Activated CD4-positive, alpha-beta T cell treated with anti-CD3 and anti-CD28 coated beads, Interleukin-2, amount 50 U/mL, for 24 hours (primary cell): Measurements from ENCODE around the gene CCNT1.
A peak's percentile ranks its signal among the peaks of the same experiment; 100 is the strongest.
"Not testable (repeated sequence)": the region's sequence is repeated elsewhere in the genome, so short reads cannot be mapped to it uniquely, and the experiment has no call there.

Source experiments
- DNase-seq, 2 donors: peaks; one replicate each; pipeline ENCODE4 v3.0.0-alpha.2; 2020; ENCODE audit warnings: low read depth in 1 of 2, low spot score in 1 of 2

CCNT1 gene

DNA sequence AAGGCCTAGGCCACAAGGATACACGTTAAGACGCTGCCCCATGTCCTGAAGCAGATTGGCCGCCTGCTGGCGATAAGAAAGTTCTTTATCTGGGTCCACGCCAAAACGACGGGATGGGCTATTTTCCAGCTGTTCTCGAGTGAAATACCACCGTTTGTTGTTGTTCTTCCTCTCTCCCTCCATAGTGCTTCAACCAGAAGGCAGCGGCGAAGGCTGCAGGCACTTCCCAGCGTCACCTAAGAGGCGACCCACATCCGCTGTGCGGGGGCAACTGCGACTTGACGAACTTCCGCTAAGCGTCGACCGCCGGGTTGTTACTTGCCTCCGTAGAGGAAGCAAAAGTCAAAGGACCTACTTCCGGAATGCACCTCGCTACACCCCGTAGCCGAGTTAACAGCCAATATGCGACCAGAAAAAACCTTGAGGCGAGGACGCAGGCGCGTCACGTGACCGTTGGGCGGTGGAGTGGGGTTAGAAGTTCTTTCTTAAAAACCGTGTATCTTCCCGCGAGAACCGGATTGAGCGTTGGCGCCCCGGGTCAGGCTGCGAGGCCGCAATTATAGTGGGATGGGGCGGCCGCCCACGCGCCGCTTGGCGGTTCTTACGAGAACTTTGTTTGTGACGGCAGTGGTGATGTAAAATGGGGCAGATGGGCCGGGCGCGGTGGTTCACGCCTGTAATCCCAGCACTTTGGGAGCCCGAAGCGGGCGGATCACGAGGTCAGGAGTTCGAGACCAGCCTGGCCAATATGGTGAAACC, at the start of gene CCNT1:
Gene CCNT1, minus strand, starts transcription at position 215 of the 759 bp plus-strand sequence. Its CDS starts 32 bp downstream, at position 183.
- peak; percentile 96 to 98 for DNase-seq

GRCh38 chr12:48765753-48766162, 49.3 kb upstream of the CCNT1 start:
- DNase-seq = no peak

- DNase-seq = no peak
Observed at GRCh38 chr12:48764521-48764920, 48.0 kb upstream of the CCNT1 start.

- DNase-seq = no peak
Observed at GRCh38 chr12:48758737-48759136, 42.2 kb upstream of the CCNT1 start.

- no peak for DNase-seq
Observed at GRCh38 chr12:48758186-48758585, 41.7 kb upstream of the CCNT1 start.

DNA sequence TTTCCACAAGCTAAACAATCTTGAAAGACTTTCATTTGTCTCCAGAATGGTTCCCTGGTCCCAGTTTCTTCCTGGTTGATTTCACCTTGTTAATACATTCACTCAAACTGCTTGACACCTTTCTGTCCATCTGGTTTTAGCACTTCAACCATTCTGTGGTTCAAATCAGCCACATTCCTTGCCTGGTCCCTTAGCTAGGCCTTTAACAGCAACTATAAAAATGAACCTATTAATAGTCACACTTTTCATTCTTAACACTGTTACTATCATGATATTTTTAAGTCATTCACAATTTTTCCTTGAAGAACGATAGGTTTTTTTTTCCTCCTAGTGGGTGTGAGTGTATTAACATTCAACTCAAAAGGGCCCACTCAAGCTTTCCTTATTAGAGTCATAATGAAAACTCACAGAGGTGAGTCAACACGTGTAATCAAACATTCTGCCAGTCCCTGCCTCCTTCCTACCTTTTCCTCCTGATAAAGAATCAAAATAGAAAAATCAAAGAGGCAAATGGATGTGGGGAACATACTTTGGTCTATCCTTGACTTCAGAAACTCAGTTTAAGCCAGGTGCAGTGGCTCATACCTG, 34.4 kb upstream of the CCNT1 start:
- peak in 1 of 2 donors; percentile 15 for DNase-seq

DNA sequence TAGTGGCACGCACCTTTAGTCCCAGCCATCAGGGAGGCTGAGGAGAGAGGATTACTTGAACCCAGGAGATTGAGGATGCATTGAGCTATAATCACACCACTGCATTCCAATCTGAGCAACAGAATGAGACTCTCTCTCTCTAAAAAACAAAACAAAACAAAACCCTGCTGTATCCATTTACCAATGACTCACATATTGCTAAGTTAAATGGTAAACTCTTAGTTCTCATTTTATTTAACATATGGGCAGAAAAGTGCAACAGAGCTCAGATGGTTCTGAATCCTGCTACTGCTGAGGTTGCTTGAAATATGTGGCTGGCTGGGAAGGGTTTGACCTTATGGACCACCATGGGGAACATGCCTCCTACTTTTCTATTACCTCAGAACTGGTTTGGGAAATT, 33.7 kb upstream of the CCNT1 start:
- no peak for DNase-seq

GRCh38 chr12:48744251-48745008, 27.9 kb upstream of the CCNT1 start:
- no peak for DNase-seq

DNA sequence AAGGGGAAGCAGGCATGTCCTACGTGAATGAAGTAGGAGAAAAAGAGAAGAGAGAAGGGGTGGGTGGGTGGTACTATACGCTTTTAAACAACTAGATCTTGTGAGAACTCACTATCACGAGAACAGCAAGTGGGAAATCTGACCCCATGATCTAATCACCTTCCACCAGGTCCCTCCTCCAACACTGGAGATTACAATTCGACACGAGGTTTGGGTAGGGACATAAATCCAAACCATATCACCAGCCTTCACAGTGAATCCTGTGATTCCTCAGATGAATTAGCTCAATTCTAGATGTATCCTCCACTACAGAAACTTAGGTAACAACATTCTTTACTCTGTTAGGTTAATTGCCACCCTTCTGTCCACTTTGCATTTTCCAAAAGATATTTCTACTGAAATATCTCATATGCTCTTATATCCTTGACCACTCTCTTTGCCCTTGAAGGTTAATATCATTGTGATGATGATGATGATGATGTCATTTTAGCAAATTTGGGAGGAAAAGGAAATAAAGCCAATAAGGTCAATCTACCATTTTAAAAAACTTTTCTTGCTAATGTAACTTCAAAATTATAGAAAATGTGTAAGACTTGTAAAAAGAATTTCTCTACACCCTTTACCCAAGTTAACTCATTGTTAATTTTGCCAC, 23.2 kb upstream of the CCNT1 start:
- no peak for DNase-seq

DNA sequence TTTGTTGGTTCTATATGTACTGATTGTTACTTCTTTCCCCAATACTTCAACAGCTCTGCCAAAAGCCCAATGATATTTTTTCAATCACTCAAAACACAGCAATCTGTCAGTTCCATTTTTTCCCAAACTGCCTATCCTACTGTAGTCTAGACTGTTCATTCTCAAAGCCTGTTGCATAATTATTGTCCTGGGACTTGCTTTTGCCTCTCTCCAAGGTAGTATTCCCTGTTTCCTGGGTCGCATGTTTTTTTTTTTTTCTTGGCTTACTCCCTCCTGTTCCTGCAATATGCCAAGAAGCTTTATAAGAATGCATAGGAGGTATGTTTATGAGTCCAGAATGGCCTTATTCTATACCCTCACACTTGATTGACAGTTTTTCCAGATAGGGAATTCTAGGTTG, 19.9 kb upstream of the CCNT1 start:
- no peak for DNase-seq

DNA sequence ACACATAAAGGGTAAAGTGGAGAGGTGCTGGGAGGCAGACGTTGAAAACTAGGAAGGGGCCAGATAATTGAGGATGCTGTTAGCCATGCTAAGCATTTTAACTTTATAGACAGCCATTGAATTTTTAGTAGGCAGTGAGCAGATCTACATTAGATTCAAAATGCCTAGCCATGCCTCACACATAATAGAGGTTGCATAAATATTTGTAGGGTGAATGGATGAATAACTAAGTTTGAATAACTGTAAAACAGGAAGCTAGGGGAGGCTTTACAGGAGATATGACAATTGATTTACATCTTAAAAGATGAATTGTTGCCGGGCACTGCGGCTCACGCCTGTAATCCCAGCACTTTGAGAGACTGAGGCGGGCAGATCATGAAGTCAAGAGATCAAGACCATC, 12.3 kb upstream of the CCNT1 start:
- no peak for DNase-seq

GRCh38 chr12:48720737-48721136, 4.2 kb upstream of the CCNT1 start:
- not testable (repeated sequence) for DNase-seq

DNA sequence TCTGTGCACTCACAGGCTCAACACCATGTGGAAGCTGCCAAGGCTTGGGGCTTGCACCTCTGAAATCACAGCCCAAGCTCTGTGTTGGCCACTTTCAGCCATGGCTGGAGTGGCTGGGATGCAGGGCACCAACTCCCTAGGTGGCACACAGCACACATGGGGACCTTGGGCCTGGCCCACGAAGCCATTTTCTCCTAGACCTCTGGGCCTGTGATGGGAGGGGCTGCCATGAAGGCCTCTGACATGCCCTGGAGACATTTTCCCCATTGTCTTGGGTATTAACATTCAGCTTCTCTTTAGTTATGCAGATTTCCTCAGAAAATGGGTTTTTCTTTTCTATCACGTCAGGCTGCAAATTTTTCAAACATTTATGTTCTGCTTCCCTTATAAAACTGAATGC, 3.7 kb upstream of the CCNT1 start:
- DNase-seq = not testable (repeated sequence)

- not testable (repeated sequence) for DNase-seq
Observed at GRCh38 chr12:48719002-48719401, 2.5 kb upstream of the CCNT1 start.

- no peak for DNase-seq
Observed at GRCh38 chr12:48717252-48717695, 767 bp upstream of the CCNT1 start.

DNA sequence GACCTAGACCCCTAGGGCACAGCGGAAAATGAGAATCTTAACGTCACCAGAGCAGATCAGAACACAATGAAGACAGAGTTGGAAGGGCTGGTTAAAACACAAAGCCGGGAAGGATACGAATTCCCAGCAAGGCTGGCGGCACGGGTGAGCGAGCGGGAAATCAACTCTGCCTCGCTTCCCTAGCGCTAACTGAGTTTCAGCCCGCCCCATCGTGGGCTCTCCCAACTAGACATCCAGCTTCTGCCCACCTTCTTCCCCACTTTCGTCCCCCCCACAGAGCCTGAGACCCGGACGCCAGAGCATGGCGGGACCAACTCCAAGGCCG, 377 bp downstream of the CCNT1 start:
- no peak for DNase-seq

- no peak for DNase-seq
Observed at GRCh38 chr12:48712209-48712608, 4.3 kb downstream of the CCNT1 start.

GRCh38 chr12:48698822-48699221, 17.7 kb downstream of the CCNT1 start:
- not testable (repeated sequence) for DNase-seq

GRCh38 chr12:48696626-48697025, 19.9 kb downstream of the CCNT1 start:
- no peak for DNase-seq

- DNase-seq = no peak
Observed at GRCh38 chr12:48695859-48696258, 20.6 kb downstream of the CCNT1 start.

GRCh38 chr12:48694038-48694437, 22.5 kb downstream of the CCNT1 start:
- no peak for DNase-seq

GRCh38 chr12:48693572-48693971, 22.9 kb downstream of the CCNT1 start:
- no peak for DNase-seq
